ENCODE measurements around the gene SLC44A3. TPM values are rescaled to one million over a fixed set of nuclear protein-coding genes. Genes with fewer than 3 reads are reported as not detected.

The SLC44A3 gene
- total and polyA plus RNA-seq, 2 donors (not counting 1 experiment from before 2014, with no cell fraction given): 3.9 to 9.7 TPM

- Histone ChIP-seq H3K9ac (ENCODE audit: insufficient read depth, low read length) (no peak overlapping the region), H3K27ac (ENCODE audit: insufficient read depth, low read length) (no peak overlapping the region), H3K27me3 (ENCODE audit: control insufficient read depth, insufficient read depth, low read length) (no peaks in the 10 kb centered on the region), H4K20me1 (ENCODE audit: control insufficient read depth, extremely low read depth, insufficient read depth, low read length) (no peaks in the 10 kb centered on the region), H3K9me3 (ENCODE audit: control insufficient read depth, insufficient read depth, low read depth, low read length) (no peaks in the 10 kb centered on the region), H2AFZ (ENCODE audit: low read length) (no peak overlapping the region), H3K4me1 (ENCODE audit: control insufficient read depth, extremely low read depth, insufficient read depth, low read length) (peaks cover 18% of the 10 kb centered on the region), H3K79me2 (ENCODE audit: control insufficient read depth, insufficient read depth, low read length) (no peaks in the 10 kb centered on the region), H3K4me3 (replicated peaks in 1 of 4; ENCODE audit: control extremely low read depth in 1 of 4, insufficient read depth in 1 of 4, low read depth in 3 of 4, low read length in 4 of 4) (no peak overlapping the region), H3K36me3 (ENCODE audit: control insufficient read depth, insufficient read depth, low read length) (no peaks in the 10 kb centered on the region), H3K4me2 (ENCODE audit: extremely low read depth, insufficient read depth, low read length) (no peak overlapping the region)
- no peak for DNase-seq (ENCODE audit: low read depth in 2 of 2)
- TF ChIP-seq EZH2 (IDR thresholded peaks at IDR 0.05; ENCODE audit: low read length, missing control alignments) (no peak), CTCF (conservative IDR thresholded peaks at IDR 0.05 in 1 of 2, IDR thresholded peaks at IDR 0.05 in 1 of 2; ENCODE audit: low read depth in 1 of 2, low read length in 2 of 2) (no peak)
Observed at GRCh38 chr1:94777281-94777680, 42.9 kb upstream of the SLC44A3 start.

GRCh38 chr1:94778808-94779207 lies 41.3 kb upstream of the SLC44A3 start:
- Histone ChIP-seq H3K9ac (ENCODE audit: insufficient read depth, low read length) (no peak overlapping the region), H3K4me3 (replicated peaks in 1 of 4; ENCODE audit: control extremely low read depth in 1 of 4, insufficient read depth in 1 of 4, low read depth in 3 of 4, low read length in 4 of 4) (no peak overlapping the region), H3K4me2 (ENCODE audit: extremely low read depth, insufficient read depth, low read length) (no peak overlapping the region), H3K36me3 (ENCODE audit: control insufficient read depth, insufficient read depth, low read length) (no peaks in the 10 kb centered on the region), H4K20me1 (ENCODE audit: control insufficient read depth, extremely low read depth, insufficient read depth, low read length) (no peaks in the 10 kb centered on the region), H3K27me3 (ENCODE audit: control insufficient read depth, insufficient read depth, low read length) (no peaks in the 10 kb centered on the region), H3K4me1 (ENCODE audit: control insufficient read depth, extremely low read depth, insufficient read depth, low read length) (peaks cover 17% of the 10 kb centered on the region), H3K79me2 (ENCODE audit: control insufficient read depth, insufficient read depth, low read length) (no peaks in the 10 kb centered on the region), H3K9me3 (ENCODE audit: control insufficient read depth, insufficient read depth, low read depth, low read length) (no peaks in the 10 kb centered on the region), H3K27ac (ENCODE audit: insufficient read depth, low read length) (no peak overlapping the region), H2AFZ (ENCODE audit: low read length) (no peak overlapping the region)
- DNase-seq (ENCODE audit: low read depth in 2 of 2): peak in 1 of 2 donors; percentile 45
- no peak for TF ChIP-seq CTCF (conservative IDR thresholded peaks at IDR 0.05 in 1 of 2, IDR thresholded peaks at IDR 0.05 in 1 of 2; ENCODE audit: low read depth in 1 of 2, low read length in 2 of 2)
- TF ChIP-seq EZH2 (IDR thresholded peaks at IDR 0.05; ENCODE audit: low read length, missing control alignments): no peak

DNA sequence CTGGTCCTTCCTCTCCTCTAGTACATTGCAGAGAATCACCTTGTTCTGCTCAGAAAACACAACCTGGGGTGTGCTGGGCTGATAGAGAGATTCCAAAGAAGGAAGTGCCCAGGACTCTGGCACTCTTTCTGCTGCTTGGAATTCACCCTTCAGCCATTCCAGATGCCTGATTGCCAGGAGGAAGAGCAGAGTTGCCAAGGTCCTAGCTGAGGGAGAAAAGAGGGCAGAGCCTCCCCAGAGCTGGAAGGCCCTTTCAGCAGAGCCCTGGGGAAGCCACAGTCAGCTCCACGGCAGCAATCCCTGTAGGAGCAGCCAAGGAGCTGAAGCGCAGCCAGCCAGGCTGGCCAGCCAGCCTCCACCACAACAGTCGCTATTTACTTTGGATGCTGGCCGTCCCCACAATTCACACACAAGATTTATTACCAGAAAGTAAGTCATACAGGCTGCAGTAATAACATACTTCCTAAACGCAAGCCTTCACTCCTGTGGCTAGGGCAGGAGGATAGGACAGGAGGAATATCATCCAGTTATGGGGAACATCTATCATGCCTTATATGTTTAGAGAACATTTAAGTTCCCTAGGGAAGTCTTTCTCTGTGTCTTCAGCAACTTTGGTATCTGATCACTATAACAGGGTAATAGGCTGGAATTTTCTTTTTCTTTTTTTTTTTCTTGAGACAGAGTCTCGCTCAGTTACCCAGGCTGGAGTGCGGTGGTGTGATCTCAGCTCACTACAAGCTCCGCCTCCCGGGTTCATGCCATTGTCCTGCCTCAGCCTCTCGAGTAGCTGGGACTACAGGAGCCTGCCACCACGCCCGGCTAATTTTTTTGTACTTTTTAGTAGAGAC lies 36.6 kb upstream of the SLC44A3 start:
- TF ChIP-seq CTCF (conservative IDR thresholded peaks at IDR 0.05 in 1 of 2, IDR thresholded peaks at IDR 0.05 in 1 of 2; ENCODE audit: low read depth in 1 of 2, low read length in 2 of 2): no peak
- TF ChIP-seq EZH2 (IDR thresholded peaks at IDR 0.05; ENCODE audit: low read length, missing control alignments): no peak
- peak overlapping the region; percentile 3 for H3K9ac ChIP-seq (ENCODE audit: insufficient read depth, low read length)
- no peaks in the 10 kb centered on the region for H3K79me2 ChIP-seq (ENCODE audit: control insufficient read depth, insufficient read depth, low read length)
- H3K4me3 ChIP-seq (replicated peaks in 1 of 4; ENCODE audit: control extremely low read depth in 1 of 4, insufficient read depth in 1 of 4, low read depth in 3 of 4, low read length in 4 of 4): no peak overlapping the region
- H4K20me1 ChIP-seq (ENCODE audit: control insufficient read depth, extremely low read depth, insufficient read depth, low read length): no peaks in the 10 kb centered on the region
- H3K9me3 ChIP-seq (ENCODE audit: control insufficient read depth, insufficient read depth, low read depth, low read length): no peaks in the 10 kb centered on the region
- DNase-seq (ENCODE audit: low read depth in 2 of 2): peak; percentile 96 to 99
- H3K4me1 ChIP-seq (ENCODE audit: control insufficient read depth, extremely low read depth, insufficient read depth, low read length): peaks cover 14% of the 10 kb centered on the region
- no peaks in the 10 kb centered on the region for H3K36me3 ChIP-seq (ENCODE audit: control insufficient read depth, insufficient read depth, low read length)
- peak overlapping the region; percentile 87 for H3K27ac ChIP-seq (ENCODE audit: insufficient read depth, low read length)
- H3K27me3 ChIP-seq (ENCODE audit: control insufficient read depth, insufficient read depth, low read length): no peaks in the 10 kb centered on the region
- peak overlapping the region; percentile 42 for H3K4me2 ChIP-seq (ENCODE audit: extremely low read depth, insufficient read depth, low read length)
- no peak overlapping the region for H2AFZ ChIP-seq (ENCODE audit: low read length)
